Neutrophil (primary cell): ENCODE results near the gene AMER3.
"Not testable (repeated sequence)": the region's sequence is repeated elsewhere in the genome, so short reads cannot be mapped to it uniquely, and the experiment has no call there.

ENCODE experiments used
- H3K27ac ChIP-seq: fragments of 200-600 bp; sonication (generic); 2 replicates; pipeline ENCODE4 v1.5.1; 2016; ENCODE audit warnings: mild to moderate bottlenecking, moderate library complexity
- H3K27me3 ChIP-seq: fragments of 200-600 bp; sonication (generic); 2 replicates; pipeline ENCODE4 v1.6.0; 2016; ENCODE audit warnings: mild to moderate bottlenecking
- H3K36me3 ChIP-seq: fragments of 200-600 bp; sonication (generic); 2 replicates; pipeline ENCODE4 v1.5.1; 2017
- H3K4me1 ChIP-seq, 2 experiments: fragments of 200-600 bp in 1 of 2; sonication (generic) in 1 of 2; 1 replicate in 1 of 2; 2 replicates in 1 of 2; pipeline versions ENCODE4 v1.5.1 to v1.6.1; 2013 to 2016; ENCODE audit warnings: low read depth in 1 of 2, low read length in 1 of 2, mild to moderate bottlenecking in 1 of 2, moderate library complexity in 1 of 2; ENCODE audit not compliant: control insufficient read depth in 1 of 2, insufficient read depth in 1 of 2
- H3K4me3 ChIP-seq, 2 experiments: fragments of 200-600 bp in 1 of 2; sonication (generic) in 1 of 2; 1 replicate in 1 of 2; 2 replicates in 1 of 2; pipeline ENCODE4 v1.5.1; 2013 to 2016; ENCODE audit warnings: low read depth in 1 of 2, low read length in 1 of 2, mild to moderate bottlenecking in 1 of 2, moderate library complexity in 1 of 2
- H3K9me3 ChIP-seq: fragments of 200-600 bp; sonication (generic); 2 replicates; pipeline ENCODE4 v1.5.1; 2016
- CTCF ChIP-seq: fragments of 200-600 bp; sonication (generic); IDR thresholded peaks from 2 replicates; pipeline ENCODE4 v1.5.1; 2016; ENCODE audit warnings: antibody characterized with exemption

AMER3 gene

GRCh38 chr2:130726614-130727180 lies 28.6 kb upstream of the AMER3 start:
- Histone ChIP-seq H3K4me3 (no peak overlapping the region), H3K36me3 (no peaks in the 10 kb centered on the region), H3K9me3 (no peaks in the 10 kb centered on the region), H3K27ac (no peak overlapping the region), H3K4me1 (peaks cover 0 to 4% of the 10 kb centered on the region in 2 experiments), H3K27me3 (peaks cover 61% of the 10 kb centered on the region)
- TF ChIP-seq CTCF, result no peak

GRCh38 chr2:130727286-130727924 lies 27.9 kb upstream of the AMER3 start:
- H3K9me3 ChIP-seq, result no peaks in the 10 kb centered on the region
- H3K27me3 ChIP-seq, result peaks cover 61% of the 10 kb centered on the region
- H3K4me1 ChIP-seq, result peaks cover 0 to 4% of the 10 kb centered on the region in 2 experiments
- H3K4me3 ChIP-seq, result peak overlapping the region in 1 of 2 experiments; percentile 17
- H3K27ac ChIP-seq, result no peak overlapping the region
- no peak for TF ChIP-seq CTCF
- no peaks in the 10 kb centered on the region for H3K36me3 ChIP-seq

- Histone ChIP-seq H3K27me3 (peaks cover 61% of the 10 kb centered on the region), H3K4me3 (no peak overlapping the region), H3K4me1 (peaks cover 0 to 4% of the 10 kb centered on the region in 2 experiments), H3K9me3 (no peaks in the 10 kb centered on the region), H3K36me3 (no peaks in the 10 kb centered on the region), H3K27ac (no peak overlapping the region)
- no peak for TF ChIP-seq CTCF
Observed at GRCh38 chr2:130728007-130728454, 27.3 kb upstream of the AMER3 start.

- no peaks in the 10 kb centered on the region for H3K36me3 ChIP-seq
- H3K9me3 ChIP-seq, result no peaks in the 10 kb centered on the region
- H3K4me3 ChIP-seq, result no peak within 1 kb of the TSS
- H3K27ac ChIP-seq, result no peak within 1 kb of the TSS
- no peak for TF ChIP-seq CTCF
- peaks cover 0 to 4% of the 10 kb centered on the region in 2 experiments for H3K4me1 ChIP-seq
- peaks cover 61% of the 10 kb centered on the region for H3K27me3 ChIP-seq
Observed at GRCh38 chr2:130728549-130729316, 26.6 kb upstream of the AMER3 start, which contains the start of gene GPR148. GPR148 (plus strand) TSS chr2:130729070; CDS start chr2:130729152, 82 bp downstream.

- H3K9me3 ChIP-seq, result no peaks in the 10 kb centered on the region
- H3K36me3 ChIP-seq, result no peaks in the 10 kb centered on the region
- TF ChIP-seq CTCF, result no peak
- H3K27ac ChIP-seq, result no peak overlapping the region
- H3K27me3 ChIP-seq, result peaks cover 61% of the 10 kb centered on the region
- H3K4me3 ChIP-seq, result no peak overlapping the region
- peaks cover 0 to 4% of the 10 kb centered on the region in 2 experiments for H3K4me1 ChIP-seq
Observed at GRCh38 chr2:130729322-130730299, 25.7 kb upstream of the AMER3 start.

GRCh38 chr2:130732257-130732656 lies 23.1 kb upstream of the AMER3 start:
- H3K9me3 ChIP-seq, H3K36me3 ChIP-seq, H3K4me1 ChIP-seq, H3K27ac ChIP-seq, H3K4me3 ChIP-seq: not testable (repeated sequence)
- peaks cover 38% of the 10 kb centered on the region for H3K27me3 ChIP-seq
